ENCODE results near the gene NSMF.

DNA sequence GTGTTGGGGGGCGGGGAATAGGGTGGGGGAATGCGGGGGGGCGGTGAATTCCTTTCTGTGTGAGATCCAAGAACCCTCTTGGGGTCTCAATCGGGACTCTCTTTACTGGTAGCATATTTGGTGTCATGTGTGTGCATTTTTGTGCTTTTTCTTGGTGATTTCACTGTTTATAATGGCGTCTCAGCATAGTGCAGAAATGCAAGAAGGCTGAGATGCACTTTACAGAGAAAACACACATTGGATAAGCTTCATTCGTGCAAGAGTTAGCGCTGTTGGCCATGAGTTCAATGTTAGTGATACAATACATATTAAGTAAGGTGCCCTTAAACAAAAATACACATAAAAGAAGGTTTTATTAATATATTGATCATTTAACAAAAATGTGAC lies 17.2 kb downstream of the NSMF start:
- TF ChIP-seq, protein P1, sequence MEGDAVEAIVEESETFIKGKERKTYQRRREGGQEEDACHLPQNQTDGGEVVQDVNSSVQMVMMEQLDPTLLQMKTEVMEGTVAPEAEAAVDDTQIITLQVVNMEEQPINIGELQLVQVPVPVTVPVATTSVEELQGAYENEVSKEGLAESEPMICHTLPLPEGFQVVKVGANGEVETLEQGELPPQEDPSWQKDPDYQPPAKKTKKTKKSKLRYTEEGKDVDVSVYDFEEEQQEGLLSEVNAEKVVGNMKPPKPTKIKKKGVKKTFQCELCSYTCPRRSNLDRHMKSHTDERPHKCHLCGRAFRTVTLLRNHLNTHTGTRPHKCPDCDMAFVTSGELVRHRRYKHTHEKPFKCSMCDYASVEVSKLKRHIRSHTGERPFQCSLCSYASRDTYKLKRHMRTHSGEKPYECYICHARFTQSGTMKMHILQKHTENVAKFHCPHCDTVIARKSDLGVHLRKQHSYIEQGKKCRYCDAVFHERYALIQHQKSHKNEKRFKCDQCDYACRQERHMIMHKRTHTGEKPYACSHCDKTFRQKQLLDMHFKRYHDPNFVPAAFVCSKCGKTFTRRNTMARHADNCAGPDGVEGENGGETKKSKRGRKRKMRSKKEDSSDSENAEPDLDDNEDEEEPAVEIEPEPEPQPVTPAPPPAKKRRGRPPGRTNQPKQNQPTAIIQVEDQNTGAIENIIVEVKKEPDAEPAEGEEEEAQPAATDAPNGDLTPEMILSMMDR (IDR thresholded peaks at IDR 0.05; ENCODE audit: low read length) = no peak
- no peak for TF ChIP-seq EZH2 (IDR thresholded peaks at IDR 0.05; ENCODE audit: borderline replicate concordance, low read length)
